Stimulated activated CD8-positive, alpha-beta memory T cell treated with anti-CD3 and anti-CD28 coated beads, Interleukin-7, amount 100 ng/mL, for 1 hour (primary cell): Measurements from ENCODE around the gene JARID2.

Experiments used
- DNase-seq, 2 donors: peaks; one replicate each; pipeline ENCODE4 v3.0.0-alpha.2; 2020; ENCODE audit warnings: low read depth in 2 of 2

Gene JARID2

GRCh38 chr6:15462717-15463525, 217.1 kb downstream of the JARID2 start:
- no peak for DNase-seq

- DNase-seq = peak; percentile 14 to 29
These were observed 218.4 kb downstream of the JARID2 start for GRCh38 chr6:15464211-15464725.

DNA sequence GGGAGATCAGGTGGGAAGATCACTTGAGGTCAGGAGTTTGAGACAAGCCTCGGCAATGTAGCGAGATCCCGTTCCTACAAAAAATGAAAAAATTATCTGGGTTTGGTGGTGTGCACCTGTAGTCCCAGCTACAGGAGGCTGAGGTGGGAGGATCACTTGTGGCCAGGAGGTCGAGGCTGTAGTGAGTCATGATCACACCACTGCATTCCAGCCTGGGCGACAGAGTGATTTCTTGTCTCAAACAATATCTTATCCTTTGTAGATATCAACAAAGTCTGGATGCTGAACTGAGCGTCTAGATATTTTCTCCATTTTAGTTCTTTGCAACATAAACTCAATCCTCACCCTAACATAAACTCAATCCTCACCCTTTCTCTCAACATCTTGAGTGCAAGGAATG, 219.3 kb downstream of the JARID2 start:
- no peak for DNase-seq

DNA sequence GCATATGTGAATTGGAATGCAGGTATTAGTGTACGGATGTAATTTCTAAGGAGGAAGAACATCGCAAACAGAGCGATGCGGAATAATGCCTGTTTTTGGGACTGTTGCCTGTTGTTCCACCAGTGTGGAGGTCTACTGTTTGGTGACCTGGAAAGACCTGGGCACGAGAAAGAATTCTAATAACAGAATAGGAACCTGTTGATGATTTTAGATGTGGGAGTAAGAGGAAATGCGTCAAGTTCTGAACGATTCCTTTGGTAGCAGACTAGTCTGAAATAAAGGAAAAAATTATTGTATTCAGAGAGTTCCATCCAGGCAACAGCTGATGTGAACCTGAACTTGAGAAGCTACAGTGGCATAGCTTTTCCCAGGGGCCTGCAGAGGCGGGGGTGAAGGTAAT, 224.9 kb downstream of the JARID2 start:
- DNase-seq = no peak

DNA sequence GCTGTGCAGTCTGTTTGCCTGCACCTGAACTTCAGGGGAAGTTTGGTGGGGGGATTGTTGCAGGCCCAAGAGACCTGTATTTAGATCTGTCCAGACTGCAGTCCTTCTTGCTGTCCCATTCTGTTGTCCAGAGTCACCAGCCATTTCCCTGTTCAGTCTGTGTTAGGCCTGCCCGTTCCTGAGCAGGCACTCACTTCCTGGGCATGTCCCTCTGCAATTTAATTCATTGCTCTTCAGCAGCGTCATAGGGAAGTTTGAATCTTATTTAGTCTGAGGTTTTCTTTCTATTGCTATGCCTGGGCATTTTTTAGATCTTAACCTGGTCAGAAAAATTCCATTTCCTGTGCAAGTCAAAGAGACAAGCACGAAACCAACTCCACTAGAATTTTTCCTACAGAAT, 226.8 kb downstream of the JARID2 start:
- no peak for DNase-seq

- DNase-seq = no peak
These were observed 227.3 kb downstream of the JARID2 start for GRCh38 chr6:15473174-15473573.

GRCh38 chr6:15473741-15474161, 227.9 kb downstream of the JARID2 start:
- no peak for DNase-seq

DNA sequence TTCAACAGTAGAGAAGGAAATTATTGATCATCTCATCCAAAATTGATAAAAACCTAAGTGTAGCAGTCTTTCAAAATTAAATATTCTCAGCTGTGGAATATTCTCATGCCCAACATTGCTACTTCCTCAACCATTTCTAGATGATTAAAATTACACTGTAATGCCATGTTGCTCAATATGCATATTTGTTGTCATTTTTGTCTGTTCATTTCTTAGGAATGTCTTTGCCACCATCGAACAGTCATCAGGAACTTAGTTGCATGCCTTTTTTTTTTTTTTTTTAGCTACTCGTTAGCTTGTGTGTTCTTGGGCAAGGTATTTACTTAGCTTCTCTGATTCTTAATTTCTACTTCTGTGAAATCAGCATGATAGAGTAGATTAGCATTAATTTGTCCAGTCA, 228.3 kb downstream of the JARID2 start:
- DNase-seq = no peak

- DNase-seq = no peak
These were observed 229.4 kb downstream of the JARID2 start for GRCh38 chr6:15475261-15475660.

- DNase-seq = no peak
These were observed 230.0 kb downstream of the JARID2 start for GRCh38 chr6:15475872-15476271.

DNA sequence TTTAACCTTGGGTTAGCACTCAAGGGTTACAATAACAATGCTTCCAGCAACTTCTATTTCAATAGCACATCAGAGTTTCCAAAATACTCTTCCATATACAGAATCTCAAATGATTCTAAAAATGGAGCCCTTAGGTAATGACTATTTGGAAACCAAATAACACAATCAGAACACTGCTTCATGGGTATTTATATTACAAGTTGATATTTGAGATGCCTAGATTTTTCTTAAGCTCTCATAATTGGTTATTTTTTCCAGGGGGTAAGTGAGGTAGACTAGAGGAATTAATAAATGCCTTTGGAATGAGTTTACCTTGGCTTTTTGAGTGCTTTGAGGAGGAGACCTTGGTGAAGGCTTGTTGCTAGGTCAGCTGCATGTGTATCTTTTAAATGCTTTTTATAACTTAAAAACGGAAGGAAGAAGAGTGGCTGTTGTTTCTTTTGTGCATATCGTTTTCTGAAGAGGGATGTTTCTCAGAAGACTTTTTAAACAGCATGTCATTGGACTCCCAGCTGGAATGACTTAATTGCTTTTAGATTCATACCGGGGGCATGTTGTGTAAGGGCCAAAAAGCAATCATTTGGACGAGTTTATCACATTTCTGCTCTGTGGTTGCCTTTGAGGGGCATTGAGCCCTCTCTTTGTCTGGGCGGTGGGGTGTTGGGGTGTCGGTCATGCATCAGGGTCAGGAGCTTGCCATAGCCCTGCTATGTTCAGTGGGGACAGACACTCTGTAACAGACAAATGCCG, 230.9 kb downstream of the JARID2 start:
- no peak for DNase-seq

DNA sequence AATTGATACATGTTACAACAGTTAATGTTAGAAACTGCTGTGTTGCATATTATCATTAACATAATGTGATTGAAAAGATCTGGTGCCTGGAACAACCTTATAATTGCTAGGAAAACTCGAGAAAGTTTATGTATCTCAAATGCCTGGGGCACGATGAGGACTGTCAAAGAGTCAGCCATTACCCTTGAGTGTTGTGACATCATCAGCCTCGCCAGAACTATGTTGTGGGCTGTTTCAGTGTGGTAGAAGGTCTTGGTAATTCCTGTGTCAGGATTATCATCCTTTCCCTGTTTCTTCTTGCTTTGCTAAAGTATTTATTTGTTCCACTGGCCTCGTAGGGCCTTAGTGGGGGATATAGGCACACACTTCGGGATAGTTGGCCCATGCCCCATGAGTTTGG, 231.9 kb downstream of the JARID2 start:
- no peak for DNase-seq

DNA sequence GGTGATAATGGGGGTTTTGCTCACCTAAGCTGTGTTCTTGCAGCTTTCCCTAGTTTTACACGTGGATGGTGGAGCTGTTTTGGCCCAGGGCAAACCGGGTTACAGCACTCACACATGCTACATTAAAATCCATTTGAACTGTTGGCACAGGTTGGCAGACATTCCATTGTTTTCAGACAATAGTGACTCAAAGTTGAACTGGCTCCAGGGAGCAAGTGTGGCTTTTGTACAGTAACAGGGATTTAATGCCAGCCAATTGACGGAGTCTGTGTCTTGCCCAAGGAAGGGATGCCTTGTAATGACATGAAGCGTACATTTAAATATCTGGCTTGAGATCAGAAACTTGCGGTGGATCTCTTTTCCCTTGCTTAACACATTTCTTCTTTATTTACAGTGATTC, 233.9 kb downstream of the JARID2 start:
- DNase-seq = no peak

DNA sequence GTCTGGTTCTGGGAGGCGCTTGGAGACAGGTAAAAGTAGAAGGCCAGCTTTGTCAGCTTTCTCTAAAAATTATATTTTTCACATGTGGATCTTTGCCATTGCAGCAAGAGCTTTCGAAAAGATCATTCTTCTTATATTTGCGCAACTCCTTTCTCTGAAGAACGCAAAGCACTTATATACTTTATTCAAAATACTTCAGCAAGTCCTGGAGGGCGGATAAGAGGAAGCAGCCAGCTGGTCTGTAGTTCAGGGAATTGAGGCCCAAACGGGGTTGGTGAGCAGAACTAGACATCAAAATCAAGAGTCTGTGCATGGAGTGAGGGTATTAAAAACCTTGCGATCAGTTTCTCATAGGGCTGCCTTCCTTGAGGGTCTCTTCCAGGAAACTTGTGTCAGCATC, 234.7 kb downstream of the JARID2 start:
- DNase-seq = no peak

GRCh38 chr6:15481390-15482291, 235.8 kb downstream of the JARID2 start:
- no peak for DNase-seq

- no peak for DNase-seq
These were observed 237.2 kb downstream of the JARID2 start for GRCh38 chr6:15483060-15483459.

DNA sequence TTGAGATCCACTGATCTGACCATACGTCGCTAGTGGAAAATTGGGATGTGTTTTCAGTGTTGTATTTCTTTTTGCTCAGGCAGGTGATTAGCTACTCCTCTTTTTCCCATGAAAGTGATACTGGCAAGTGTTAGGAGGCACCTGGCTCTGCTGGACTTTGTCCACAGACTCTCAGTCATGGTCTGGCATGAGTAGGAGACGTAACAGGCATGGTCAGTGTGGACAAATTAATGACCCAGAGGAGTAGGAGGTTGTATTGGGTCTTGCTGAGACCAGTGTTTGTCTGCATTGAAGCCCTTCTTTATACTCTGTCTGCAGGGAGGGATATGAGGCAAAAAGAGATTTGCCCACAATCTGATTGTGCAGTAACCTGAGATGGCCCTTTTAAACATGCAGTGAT, 238.3 kb downstream of the JARID2 start:
- DNase-seq = no peak

GRCh38 chr6:15484821-15485220, 239.0 kb downstream of the JARID2 start:
- DNase-seq = no peak

DNA sequence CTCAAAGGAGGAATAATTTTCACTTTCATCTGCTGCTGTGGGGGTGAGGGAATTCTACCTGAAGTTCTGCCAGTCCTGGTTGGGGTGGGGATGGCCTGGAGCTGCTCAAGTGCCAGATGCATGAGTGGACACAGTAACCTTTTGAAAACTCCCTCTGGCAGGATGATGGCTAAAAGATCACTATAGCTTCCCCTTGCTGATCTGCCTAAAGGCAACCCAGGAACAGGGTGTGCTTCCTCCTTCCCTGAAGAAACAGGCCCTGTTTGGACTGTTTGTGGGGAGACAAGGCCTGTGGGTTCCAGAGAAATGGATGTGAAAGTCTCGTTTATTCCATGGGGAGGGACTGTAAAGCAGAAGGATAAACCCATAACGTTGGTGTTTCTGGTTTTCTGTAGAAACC, 240.1 kb downstream of the JARID2 start:
- DNase-seq = no peak

- no peak for DNase-seq
These were observed 241.4 kb downstream of the JARID2 start for GRCh38 chr6:15487262-15487661.

GRCh38 chr6:15489261-15489962, 243.5 kb downstream of the JARID2 start:
- DNase-seq = no peak
